GM19455 (cell line): ENCODE measurements around the gene SLF2.
"Not testable (repeated sequence)": the region's sequence is repeated elsewhere in the genome, so short reads cannot be mapped to it uniquely, and the experiment has no call there.

Experiments
- ATAC-seq: cut with Tn5 transposase; IDR thresholded peaks from one replicate; pipeline ENCODE4 v1.9.1; 2021; ENCODE audit not compliant: unreplicated experiment

SLF2 gene

GRCh38 chr10:100877461-100877850 lies 35.3 kb upstream of the SLF2 start:
- ATAC-seq = no peak

- ATAC-seq = no peak
Measured at GRCh38 chr10:100878291-100878910, 34.4 kb upstream of the SLF2 start.

DNA sequence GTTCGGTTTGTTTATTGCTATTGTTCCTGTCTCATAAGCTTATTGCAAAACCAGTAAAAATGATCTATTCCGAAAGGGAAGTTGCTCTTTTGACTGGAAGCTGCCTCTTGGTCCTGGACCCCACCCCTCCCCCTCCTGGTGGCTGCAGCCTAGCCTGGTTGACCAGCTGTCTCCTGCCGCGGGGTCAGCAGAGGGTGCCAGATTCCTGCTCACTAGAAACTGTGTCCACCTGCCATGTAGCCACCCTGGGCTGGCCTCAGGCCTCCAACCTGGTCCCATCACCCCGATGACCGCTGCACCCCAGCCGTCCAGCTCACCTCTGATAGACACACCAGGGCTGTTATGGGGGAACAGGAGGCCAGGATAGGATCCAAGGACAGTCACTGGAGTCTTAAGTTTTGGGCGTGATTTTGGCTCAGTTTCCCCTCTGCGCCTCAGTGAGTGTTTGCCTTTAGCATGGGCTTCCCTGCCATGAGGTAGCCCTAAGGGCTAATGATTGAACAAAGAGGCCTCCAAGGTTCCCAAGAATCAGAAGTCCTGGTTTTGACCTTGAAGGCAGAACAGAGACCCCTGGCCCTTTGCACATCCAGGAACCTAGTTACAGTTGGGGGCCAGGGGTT lies 32.9 kb upstream of the SLF2 start:
- no peak for ATAC-seq

- no peak for ATAC-seq
Measured at GRCh38 chr10:100881556-100882213, 31.1 kb upstream of the SLF2 start.

GRCh38 chr10:100882252-100882651 lies 30.5 kb upstream of the SLF2 start:
- no peak for ATAC-seq

- no peak for ATAC-seq
Measured at GRCh38 chr10:100882671-100883311, 30.0 kb upstream of the SLF2 start.

GRCh38 chr10:100883312-100883821 lies 29.4 kb upstream of the SLF2 start:
- no peak for ATAC-seq

DNA sequence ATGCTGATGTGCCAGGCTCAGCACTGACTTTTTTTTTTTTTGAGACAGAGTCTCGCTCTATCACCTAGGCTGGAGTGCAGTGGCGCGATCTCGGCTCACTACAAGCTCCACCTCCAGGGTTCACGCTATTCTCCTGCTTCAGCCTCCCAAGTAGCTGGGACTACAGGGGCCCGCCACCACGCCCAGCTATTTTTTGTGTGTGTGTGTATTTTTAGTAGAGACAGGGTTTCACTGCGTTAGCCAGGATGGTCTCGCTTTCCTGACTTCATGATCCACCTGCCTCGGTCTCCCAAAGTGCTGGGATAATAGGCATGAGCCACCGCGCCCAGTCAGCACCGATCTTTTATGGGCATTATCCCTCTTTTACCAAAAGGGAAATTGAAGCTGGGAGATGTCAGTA lies 27.2 kb upstream of the SLF2 start:
- not testable (repeated sequence) for ATAC-seq

DNA sequence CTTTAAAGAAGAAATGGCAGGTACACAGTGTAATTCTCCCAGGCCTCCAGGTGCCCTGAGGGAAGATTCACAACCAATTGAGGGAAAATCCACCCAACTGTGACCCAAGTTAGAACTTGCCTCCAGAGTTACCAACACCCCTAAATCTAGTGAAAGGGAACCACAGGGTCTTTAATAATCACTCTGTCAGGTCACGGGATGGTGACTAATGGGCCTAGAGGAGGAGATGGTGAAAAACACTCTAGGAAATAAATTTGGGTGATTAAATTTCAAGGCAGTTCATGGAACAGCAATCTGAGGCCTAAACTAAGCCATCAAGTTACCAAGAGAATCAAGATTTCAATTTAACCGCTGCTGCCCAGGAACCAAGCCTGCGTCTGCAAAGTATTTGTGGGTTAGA lies 26.7 kb upstream of the SLF2 start:
- no peak for ATAC-seq

GRCh38 chr10:100886521-100886920 lies 26.2 kb upstream of the SLF2 start:
- no peak for ATAC-seq

- no peak for ATAC-seq
Measured at GRCh38 chr10:100886963-100887362, 25.8 kb upstream of the SLF2 start.

DNA sequence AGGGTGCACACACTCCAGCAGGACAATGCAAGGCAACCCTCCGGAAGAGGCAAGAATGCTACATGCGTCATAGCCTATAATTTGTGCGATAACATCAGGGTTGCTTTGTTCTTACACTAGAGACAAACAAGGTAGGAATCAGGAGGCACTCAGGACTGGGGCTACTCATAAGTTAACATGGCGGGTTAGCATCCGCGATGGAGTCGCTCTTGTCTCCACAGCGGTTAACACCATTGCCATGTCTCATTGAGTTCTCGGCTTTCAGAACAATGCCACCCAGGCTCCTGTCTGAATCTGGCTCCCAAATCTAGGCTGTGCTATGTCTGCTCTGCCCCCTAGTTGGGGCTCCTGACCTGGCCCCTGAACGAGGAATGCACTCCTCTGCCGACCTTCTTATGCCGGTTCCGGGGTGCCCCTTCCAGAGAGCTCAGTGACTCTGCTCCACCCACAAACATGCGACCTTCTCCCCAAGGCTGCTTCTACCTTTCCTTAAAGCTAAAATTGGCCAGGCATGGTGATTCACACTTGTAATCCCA lies 24.9 kb upstream of the SLF2 start:
- ATAC-seq = no peak

DNA sequence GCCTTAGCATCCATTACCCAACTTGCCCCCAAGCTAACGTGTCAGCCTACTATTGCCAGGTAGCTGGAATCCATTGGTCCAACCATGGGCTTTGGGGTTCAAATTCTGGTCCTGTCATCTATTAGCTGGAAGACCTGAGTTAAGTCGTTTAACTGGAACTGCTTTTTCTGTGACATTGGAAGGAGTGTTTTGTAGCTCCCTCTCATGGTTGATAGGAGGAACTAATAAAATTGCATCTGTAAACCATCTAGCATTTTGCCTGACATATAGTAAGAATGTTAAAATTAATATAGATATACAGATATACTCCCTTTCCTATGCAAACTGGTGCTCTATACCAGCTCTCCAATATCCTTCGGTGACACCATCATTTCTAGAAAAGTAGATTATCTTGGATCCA lies 23.8 kb upstream of the SLF2 start:
- no peak for ATAC-seq

DNA sequence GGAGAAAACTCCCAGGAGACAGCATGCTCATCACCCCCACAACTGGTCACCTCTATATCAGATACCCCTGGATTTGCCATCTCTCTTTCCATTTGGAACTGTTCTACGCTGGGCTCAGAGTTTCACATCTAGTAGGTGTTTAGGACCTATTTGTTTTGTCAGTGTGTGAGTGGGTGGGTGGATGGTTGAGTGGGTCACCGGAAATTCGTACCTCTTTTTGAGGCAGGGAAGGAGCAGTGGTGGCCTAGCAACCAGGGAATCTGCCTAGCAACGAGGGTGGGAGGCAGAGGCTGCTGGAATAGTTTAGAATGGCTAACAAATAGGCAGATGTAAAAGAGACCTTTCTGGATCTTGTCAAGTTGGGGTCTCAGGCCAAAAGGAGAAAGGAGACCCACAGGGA lies 23.2 kb upstream of the SLF2 start:
- ATAC-seq = no peak

DNA sequence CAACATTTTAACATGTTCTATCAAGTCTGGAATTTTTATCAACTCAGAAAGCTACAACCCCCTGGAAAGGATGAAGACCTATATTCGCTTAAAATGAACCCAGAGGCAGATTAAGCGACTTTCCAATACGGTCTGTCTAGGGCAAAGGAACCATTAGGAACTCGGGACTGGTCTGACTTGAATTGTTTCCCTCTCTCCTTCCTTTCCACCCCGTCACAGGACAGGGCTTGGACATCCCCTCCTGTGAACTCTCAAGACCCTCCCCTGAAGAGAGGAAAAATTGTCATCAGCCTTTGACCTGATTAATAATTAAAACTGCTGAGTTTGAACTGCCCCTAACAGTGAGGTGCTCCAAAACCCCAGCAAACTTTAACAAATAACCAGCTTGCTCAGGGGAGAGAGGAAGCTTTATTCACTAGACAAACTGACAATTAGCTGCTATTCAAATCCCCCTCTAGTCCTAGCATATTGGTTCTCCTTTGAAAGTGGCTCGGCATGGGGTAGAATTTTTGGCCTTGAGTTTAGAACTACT lies 22.6 kb upstream of the SLF2 start:
- no peak for ATAC-seq

GRCh38 chr10:100890673-100891317 lies 22.0 kb upstream of the SLF2 start:
- no peak for ATAC-seq

DNA sequence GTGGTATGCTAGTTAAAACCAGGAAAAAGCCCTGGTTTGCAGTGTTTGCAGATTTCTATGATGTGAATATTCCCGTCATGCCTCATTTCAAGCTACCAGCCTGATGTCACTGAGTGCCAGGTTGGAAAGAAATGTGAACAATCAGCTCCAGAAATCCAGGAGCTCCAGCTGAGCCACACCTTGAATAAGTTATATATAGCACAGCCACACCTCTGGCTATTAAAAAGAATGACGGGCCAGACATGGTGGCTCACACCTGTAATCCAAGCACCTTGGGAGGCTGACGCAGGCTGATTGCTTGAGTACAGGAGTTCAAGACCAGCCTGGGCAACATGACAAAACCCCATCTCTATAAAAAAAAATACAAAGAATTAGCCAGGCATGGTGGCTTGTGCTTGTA lies 18.7 kb upstream of the SLF2 start:
- no peak for ATAC-seq

DNA sequence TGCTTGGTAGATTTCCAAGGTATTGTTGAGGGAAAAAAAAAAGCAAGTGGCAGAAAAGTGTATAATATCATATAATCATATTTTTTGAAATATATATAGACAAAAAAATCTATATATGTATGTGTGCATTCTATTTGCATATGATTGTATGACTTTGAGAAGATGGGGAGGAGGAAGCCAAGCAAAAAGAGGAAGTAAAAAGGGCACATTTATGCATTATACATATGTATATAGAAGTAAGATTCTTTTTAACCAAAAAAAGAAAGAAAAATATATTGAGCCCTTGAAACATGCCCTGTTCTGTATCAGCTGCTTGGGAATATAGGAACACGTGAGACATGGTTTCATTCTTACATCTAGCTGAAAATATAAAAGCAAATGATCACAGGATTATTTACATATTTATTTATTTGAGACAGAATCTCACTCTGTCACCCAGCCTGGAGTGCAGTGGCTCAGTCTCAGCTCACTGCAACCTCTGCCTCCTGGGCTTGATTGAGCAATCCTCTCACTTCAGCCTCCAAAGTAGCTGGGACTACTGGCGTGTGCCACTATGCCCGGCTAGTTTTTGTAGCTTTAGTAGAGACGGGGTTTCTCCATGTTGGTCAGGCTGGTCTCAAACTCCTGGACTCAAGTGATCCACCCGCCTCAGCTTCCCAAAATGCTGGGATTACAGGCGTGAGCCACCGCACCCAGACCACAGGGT lies 18.0 kb upstream of the SLF2 start:
- ATAC-seq = no peak

GRCh38 chr10:100895346-100895745 lies 17.4 kb upstream of the SLF2 start:
- ATAC-seq = no peak

GRCh38 chr10:100895896-100896295 lies 16.9 kb upstream of the SLF2 start:
- ATAC-seq = no peak
